ENCODE data around the gene PPP1R3A. TPM values are rescaled to one million over a fixed set of nuclear protein-coding genes. Genes with fewer than 3 reads are reported as not detected.

PPP1R3A gene
- total RNA-seq, 1 donor from 2014 or later: not detected

- Mint-ChIP-seq H3K4me3 (ENCODE audit: low read depth) (no peak overlapping the region), H3K4me1 (ENCODE audit: low read depth) (no peaks in the 10 kb centered on the region), H3K27ac (no peak overlapping the region), H3K9me3 (ENCODE audit: low read depth) (no peaks in the 10 kb centered on the region), H3K36me3 (ENCODE audit: insufficient read depth) (no peaks in the 10 kb centered on the region), H3K27me3 (no peaks in the 10 kb centered on the region)
- no peak for TF ChIP-seq CTCF (IDR thresholded peaks at IDR 0.05; ENCODE audit: unreplicated experiment)
- DNase-seq (ENCODE audit: low spot score, unreplicated experiment): no peak
Measured at GRCh38 chr7:113832196-113832745, 86.5 kb downstream of the PPP1R3A start.

- no peaks in the 10 kb centered on the region for H3K9me3 Mint-ChIP-seq (ENCODE audit: low read depth)
- H3K4me3 Mint-ChIP-seq (ENCODE audit: low read depth): no peak overlapping the region
- H3K27me3 Mint-ChIP-seq: no peaks in the 10 kb centered on the region
- no peak for TF ChIP-seq CTCF (IDR thresholded peaks at IDR 0.05; ENCODE audit: unreplicated experiment)
- H3K27ac Mint-ChIP-seq: no peak overlapping the region
- DNase-seq (ENCODE audit: low spot score, unreplicated experiment): no peak
- H3K4me1 Mint-ChIP-seq (ENCODE audit: low read depth): no peaks in the 10 kb centered on the region
- H3K36me3 Mint-ChIP-seq (ENCODE audit: insufficient read depth): no peaks in the 10 kb centered on the region
Measured at GRCh38 chr7:113831556-113831955, 87.3 kb downstream of the PPP1R3A start.

DNA sequence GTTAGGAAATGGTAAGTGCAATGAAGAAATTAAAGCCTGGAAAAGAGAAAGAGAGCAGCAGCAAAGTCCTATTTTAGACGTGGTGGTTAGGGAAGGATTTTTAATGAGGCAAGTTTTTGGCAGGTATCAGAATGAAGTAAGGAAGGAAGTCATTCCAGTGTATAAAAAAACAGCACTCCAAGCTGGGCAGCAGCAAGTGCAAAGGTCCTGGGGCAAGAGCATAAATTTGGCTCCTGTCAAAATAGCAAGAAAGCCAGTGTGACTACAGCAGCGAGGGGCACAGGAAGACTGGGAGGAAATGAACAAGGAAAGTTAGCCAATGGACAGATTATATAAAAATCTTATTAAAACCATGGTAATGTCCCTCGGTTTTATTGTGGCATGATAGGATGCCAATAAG lies 90.2 kb downstream of the PPP1R3A start:
- TF ChIP-seq CTCF (IDR thresholded peaks at IDR 0.05; ENCODE audit: unreplicated experiment): no peak
- no peaks in the 10 kb centered on the region for H3K27me3 Mint-ChIP-seq
- H3K36me3 Mint-ChIP-seq (ENCODE audit: insufficient read depth): no peaks in the 10 kb centered on the region
- H3K4me3 Mint-ChIP-seq (ENCODE audit: low read depth): no peak overlapping the region
- H3K27ac Mint-ChIP-seq: no peak overlapping the region
- no peaks in the 10 kb centered on the region for H3K9me3 Mint-ChIP-seq (ENCODE audit: low read depth)
- peaks cover 2% of the 10 kb centered on the region for H3K4me1 Mint-ChIP-seq (ENCODE audit: low read depth)
- no peak for DNase-seq (ENCODE audit: low spot score, unreplicated experiment)

Measured in progenitor cell of endocrine pancreas (in vitro differentiated cells).